GM12878 (cell line): ENCODE measurements around the gene PHC3. TPM values are rescaled to one million over a fixed set of nuclear protein-coding genes. Genes with fewer than 3 reads are reported as not detected.

Source experiments
- ATAC-seq: fragments of 200-7000 bp; cut with Tn5 transposase; 3 replicates; pipeline ENCODE4 v1.9.1; 2020; ENCODE audit warnings: mild to moderate bottlenecking, moderate library complexity
- BruUV-seq: library from RNA; stranded (reverse); fragments of 400-500 nt; replicated peaks from 2 replicates; lab custom pipeline; 2021; lab: Mats Ljungman, UMichigan
- CTCF ChIA-PET: fragments of 300-600 bp; sonication (Branson Sonifier 250); formaldehyde crosslinking; extraction: SDS; loops from one replicate; lab custom pipeline; 2021; ENCODE audit warnings: inconsistent platforms; lab: Yijun Ruan, JAX
- POLR2A ChIA-PET: fragments of 350-600 bp; formaldehyde crosslinking; extraction: SDS; loops from one replicate; lab custom pipeline; 2021; ENCODE audit warnings: inconsistent platforms; lab: Charles Lee
- RAD21 ChIA-PET: fragments of 300-600 bp; sonication (Branson Sonifier 250); formaldehyde crosslinking; loops from one replicate; lab custom pipeline; 2023; ENCODE audit warnings: antibody characterized with exemption; ENCODE audit not compliant: unreplicated experiment; lab: Charles Lee
- SMC1A ChIA-PET: fragments of 300-600 bp; sonication (Branson Sonifier 250); formaldehyde crosslinking; loops from one replicate; lab custom pipeline; 2023; ENCODE audit not compliant: unreplicated experiment, uncharacterized antibody; lab: Charles Lee
- DNase-seq: peaks from one replicate; pipeline ENCODE4 v3.0.0-alpha.2; 2011; ENCODE audit warnings: low read depth, low spot score
- FAIRE-seq: peaks from 3 replicates; lab custom pipeline; 2011; peaks lifted over from hg19 to GRCh38; lab: Jason Lieb, UNC
- H2AFZ ChIP-seq: 2 replicates; pipeline ENCODE4 v1.6.0; 2011; ENCODE audit warnings: low read depth, low read length, control low read depth; ENCODE audit not compliant: control insufficient read depth
- H3K27ac ChIP-seq: 2 replicates; pipeline ENCODE4 v1.5.1; 2011; ENCODE audit warnings: control low read depth; ENCODE audit not compliant: control insufficient read depth, insufficient read depth
- H3K27me3 ChIP-seq, 2 experiments: replicated peaks in 1 of 2; 2 replicates each; pipeline versions ENCODE4 v1.6.0 to v1.6.1; 2011; ENCODE audit warnings: low read length in 1 of 2; ENCODE audit not compliant: control insufficient read depth in 2 of 2, insufficient read depth in 2 of 2
- H3K36me3 ChIP-seq, 2 experiments: 2 replicates each; pipeline ENCODE4 v1.5.1; 2011; ENCODE audit warnings: low read length in 1 of 2; ENCODE audit not compliant: control insufficient read depth in 2 of 2, insufficient read depth in 2 of 2
- H3K4me1 ChIP-seq: 2 replicates; pipeline ENCODE4 v1.6.1; 2011; ENCODE audit warnings: mild to moderate bottlenecking, low read length, moderate library complexity, mixed read lengths; ENCODE audit not compliant: control insufficient read depth, insufficient read depth
- H3K4me2 ChIP-seq: 2 replicates; pipeline ENCODE4 v1.6.0; 2011; ENCODE audit warnings: control low read depth; ENCODE audit not compliant: control insufficient read depth, insufficient read depth
- H3K4me3 ChIP-seq: fragments of 200-600 bp; sonication (generic); 2 replicates; pipeline ENCODE4 v1.5.1; 2016
- H3K79me2 ChIP-seq: 2 replicates; pipeline ENCODE4 v1.6.0; 2011; ENCODE audit warnings: low read length; ENCODE audit not compliant: control insufficient read depth, insufficient read depth
- H3K9ac ChIP-seq: 2 replicates; pipeline ENCODE4 v1.8.0; 2011; ENCODE audit warnings: low read length, control low read depth, mixed read lengths; ENCODE audit not compliant: control insufficient read depth, insufficient read depth
- H3K9me3 ChIP-seq: replicated peaks from 3 replicates; pipeline ENCODE4 v1.5.1; 2011; ENCODE audit warnings: mild to moderate bottlenecking, low read length; ENCODE audit not compliant: control insufficient read depth, insufficient read depth
- H4K20me1 ChIP-seq: 2 replicates; pipeline ENCODE4 v1.6.0; 2011; ENCODE audit not compliant: control insufficient read depth, insufficient read depth
- CHD2 ChIP-seq: IDR thresholded peaks from 2 replicates; pipeline ENCODE4 v1.6.1; 2011; ENCODE audit warnings: low read depth, low read length, improper control_type of control experiment, borderline replicate concordance
- ETV6 ChIP-seq, 2 experiments: fragments of 450-650 bp in 1 of 2; IDR thresholded peaks in 1 of 2; conservative IDR thresholded peaks in 1 of 2; 2 replicates each; pipeline ENCODE4 v1.6.1; 2014; ENCODE audit warnings: antibody characterized with exemption in 1 of 2, borderline replicate concordance in 1 of 2, low read depth in 1 of 2, mild to moderate bottlenecking in 1 of 2, moderate library complexity in 1 of 2
- FOXK2 ChIP-seq: fragments of 450-650 bp; IDR thresholded peaks from 2 replicates; pipeline ENCODE4 v1.6.1; 2017; ENCODE audit warnings: mild to moderate bottlenecking, moderate library complexity
- RAD21 ChIP-seq: IDR thresholded peaks from 2 replicates; pipeline ENCODE4 v1.6.1; 2011; ENCODE audit warnings: mild to moderate bottlenecking, low read depth, low read length, moderate library complexity; ENCODE audit not compliant: insufficient read depth
- SMC3 ChIP-seq: IDR thresholded peaks from 2 replicates; pipeline ENCODE4 v1.6.1; 2011; ENCODE audit warnings: low read length, improper control_type of control experiment, borderline replicate concordance
- SREBF2 ChIP-seq: IDR thresholded peaks from 2 replicates; pipeline ENCODE4 v1.6.1; 2012; ENCODE audit warnings: mild to moderate bottlenecking, low read length
- ZBTB11 ChIP-seq: fragments of 450-650 bp; formaldehyde crosslinking; IDR thresholded peaks from 2 replicates; pipeline ENCODE4 v1.5.0; 2022; ENCODE audit warnings: mild to moderate bottlenecking, missing genetic modification characterization
- WGBS: methylation state at CpG from one replicate; pipeline ENCODE4 v1.1.6; 2016; ENCODE audit warnings: low lambda C conversion rate; ENCODE audit not compliant: insufficient replicate concordance, insufficient coverage; ENCODE audit errors: missing lambda C conversion rate; 5-methylcytosine and 5-hydroxymethylcytosine counted together
- in situ Hi-C: fragments of 300-500 bp; cut with MboI; formaldehyde crosslinking; loops from 9 replicates; pipeline ENCODE4 v1.14.3; 2018; ENCODE audit warnings: mixed read lengths
- intact Hi-C: fragments of 100-400 bp; cut with micrococcal nuclease; formaldehyde crosslinking; loops from one replicate; pipeline ENCODE4 v1.14.2; 2022; ENCODE audit not compliant: unreplicated experiment
- polyA plus RNA-seq, 11 experiments: library from polyadenylated mRNA; depleted of rRNA in 4 of 11; unstranded in 6 of 11; stranded (reverse) in 5 of 11; fragments of >200 nt; fragmentation: Nextera tagmentation in 4 of 11; fragmentation: Illumina TruSeq in 1 of 11; extraction: Ambion mirVana in 4 of 11; extraction: Trizol in 1 of 11; gene quantifications; 1 replicate in 1 of 11; 2 replicates in 10 of 11; pipeline versions ENCODE4 v1.2.1 to v1.2.3, GENCODE V29; 2011 to 2016; ENCODE audit warnings: inconsistent platforms in 2 of 11, missing spikeins in 2 of 11, low read depth in 1 of 11
- total RNA-seq, 4 experiments: library from RNA; depleted of rRNA in 3 of 4; stranded (reverse); fragments of >200 nt in 3 of 4; fragmentation: Illumina TruSeq in 1 of 4; extraction: Trizol in 1 of 4; gene quantifications; 2 replicates each; pipeline versions ENCODE4 v1.2.1 to v1.2.3, GENCODE V29; 2013 to 2021
- TF ChIP-seq, protein P1 (sequence below): fragments of 450-650 bp; IDR thresholded peaks from 2 replicates; pipeline ENCODE4 v1.6.1; 2017; ENCODE audit warnings: mild to moderate bottlenecking, moderate library complexity

The PHC3 gene
- total and polyA plus RNA-seq, 10 of the 15 experiments (the other 5 are each of a cell fraction or from before 2014, with no cell fraction given) = 3.3 to 62.3 (median 22.1) TPM

- TF ChIP-seq, protein P1, sequence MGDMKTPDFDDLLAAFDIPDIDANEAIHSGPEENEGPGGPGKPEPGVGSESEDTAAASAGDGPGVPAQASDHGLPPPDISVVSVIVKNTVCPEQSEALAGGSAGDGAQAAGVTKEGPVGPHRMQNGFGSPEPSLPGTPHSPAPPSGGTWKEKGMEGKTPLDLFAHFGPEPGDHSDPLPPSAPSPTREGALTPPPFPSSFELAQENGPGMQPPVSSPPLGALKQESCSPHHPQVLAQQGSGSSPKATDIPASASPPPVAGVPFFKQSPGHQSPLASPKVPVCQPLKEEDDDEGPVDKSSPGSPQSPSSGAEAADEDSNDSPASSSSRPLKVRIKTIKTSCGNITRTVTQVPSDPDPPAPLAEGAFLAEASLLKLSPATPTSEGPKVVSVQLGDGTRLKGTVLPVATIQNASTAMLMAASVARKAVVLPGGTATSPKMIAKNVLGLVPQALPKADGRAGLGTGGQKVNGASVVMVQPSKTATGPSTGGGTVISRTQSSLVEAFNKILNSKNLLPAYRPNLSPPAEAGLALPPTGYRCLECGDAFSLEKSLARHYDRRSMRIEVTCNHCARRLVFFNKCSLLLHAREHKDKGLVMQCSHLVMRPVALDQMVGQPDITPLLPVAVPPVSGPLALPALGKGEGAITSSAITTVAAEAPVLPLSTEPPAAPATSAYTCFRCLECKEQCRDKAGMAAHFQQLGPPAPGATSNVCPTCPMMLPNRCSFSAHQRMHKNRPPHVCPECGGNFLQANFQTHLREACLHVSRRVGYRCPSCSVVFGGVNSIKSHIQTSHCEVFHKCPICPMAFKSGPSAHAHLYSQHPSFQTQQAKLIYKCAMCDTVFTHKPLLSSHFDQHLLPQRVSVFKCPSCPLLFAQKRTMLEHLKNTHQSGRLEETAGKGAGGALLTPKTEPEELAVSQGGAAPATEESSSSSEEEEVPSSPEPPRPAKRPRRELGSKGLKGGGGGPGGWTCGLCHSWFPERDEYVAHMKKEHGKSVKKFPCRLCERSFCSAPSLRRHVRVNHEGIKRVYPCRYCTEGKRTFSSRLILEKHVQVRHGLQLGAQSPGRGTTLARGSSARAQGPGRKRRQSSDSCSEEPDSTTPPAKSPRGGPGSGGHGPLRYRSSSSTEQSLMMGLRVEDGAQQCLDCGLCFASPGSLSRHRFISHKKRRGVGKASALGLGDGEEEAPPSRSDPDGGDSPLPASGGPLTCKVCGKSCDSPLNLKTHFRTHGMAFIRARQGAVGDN = no peak
- TF ChIP-seq FOXK2 (no peak), ETV6 (conservative IDR thresholded peaks at IDR 0.05 in 1 of 2, IDR thresholded peaks at IDR 0.05 in 1 of 2; ENCODE audit: borderline replicate concordance in 1 of 2, low read depth in 1 of 2) (no peak)
These were observed 85.8 kb downstream of the PHC3 start (continued) for GRCh38 chr3:170095771-170096170.

- Histone ChIP-seq H3K27ac (no peak overlapping the region), H3K4me2 (no peak overlapping the region), H4K20me1 (no peaks in the 10 kb centered on the region), H3K9me3 (no peaks in the 10 kb centered on the region), H3K27me3 (no peaks in the 10 kb centered on the region), H3K79me2 (no peaks in the 10 kb centered on the region; the same call in 1 of the 2 replicates), H2AFZ (no peak overlapping the region), H3K4me1 (peaks cover 13% of the 10 kb centered on the region), H3K9ac (no peak overlapping the region), H3K36me3 (peaks cover 2 to 36% of the 10 kb centered on the region in 2 experiments), H3K4me3 (no peak overlapping the region)
- ATAC-seq (no peak), DNase-seq (no peak), FAIRE-seq (no peak)
- 76% methylated on average over 3 of the region's 3 CpGs for WGBS
- BruUV-seq = no TSS peak
- RAD21 ChIA-PET = interaction anchor here (1.1 kb wide), 1 partner anchor 35 kb away, joined by 3 read pairs; no protein-coding TSS in a partner anchor
- POLR2A ChIA-PET = interaction anchor here (0.5 kb wide), 1 partner anchor 94 kb away, joined by 3 read pairs; no protein-coding TSS in a partner anchor
- CTCF ChIA-PET = interaction anchor here (1.0 kb wide), 1 partner anchor 8 kb away, joined by 4 read pairs; no protein-coding TSS in a partner anchor
- SMC1A ChIA-PET = interaction anchor here (1.1 to 2.5 kb wide), 4 partner anchors 8 to 28 kb away, joined by 3 to 11 read pairs (median 4); no protein-coding TSS in a partner anchor
- intact Hi-C loops (no loop called here), in situ Hi-C loops (no loop called here)
- TF ChIP-seq SMC3 = no peak
- no peak for TF ChIP-seq CHD2
- no peak for TF ChIP-seq SREBF2
- TF ChIP-seq RAD21 = no peak
- TF ChIP-seq, protein P1 = no peak
- no peak for TF ChIP-seq ZBTB11 (CRISPR knock-in tag)
These were observed 88.6 kb downstream of the PHC3 start for GRCh38 chr3:170092907-170093306.
